GM19035 (cell line): ENCODE data around the gene NOTCH1.
"Not testable (repeated sequence)": the region's sequence is repeated elsewhere in the genome, so short reads cannot be mapped to it uniquely, and the experiment has no call there.

Experiments used
- ATAC-seq: cut with Tn5 transposase; IDR thresholded peaks from one replicate; pipeline ENCODE4 v1.9.1; 2021; ENCODE audit not compliant: unreplicated experiment

The NOTCH1 gene

GRCh38 chr9:136578915-136579649 is 33.2 kb upstream of the NOTCH1 start:
- no peak for ATAC-seq

- no peak for ATAC-seq
Observed at GRCh38 chr9:136578626-136578914, 32.7 kb upstream of the NOTCH1 start.

DNA sequence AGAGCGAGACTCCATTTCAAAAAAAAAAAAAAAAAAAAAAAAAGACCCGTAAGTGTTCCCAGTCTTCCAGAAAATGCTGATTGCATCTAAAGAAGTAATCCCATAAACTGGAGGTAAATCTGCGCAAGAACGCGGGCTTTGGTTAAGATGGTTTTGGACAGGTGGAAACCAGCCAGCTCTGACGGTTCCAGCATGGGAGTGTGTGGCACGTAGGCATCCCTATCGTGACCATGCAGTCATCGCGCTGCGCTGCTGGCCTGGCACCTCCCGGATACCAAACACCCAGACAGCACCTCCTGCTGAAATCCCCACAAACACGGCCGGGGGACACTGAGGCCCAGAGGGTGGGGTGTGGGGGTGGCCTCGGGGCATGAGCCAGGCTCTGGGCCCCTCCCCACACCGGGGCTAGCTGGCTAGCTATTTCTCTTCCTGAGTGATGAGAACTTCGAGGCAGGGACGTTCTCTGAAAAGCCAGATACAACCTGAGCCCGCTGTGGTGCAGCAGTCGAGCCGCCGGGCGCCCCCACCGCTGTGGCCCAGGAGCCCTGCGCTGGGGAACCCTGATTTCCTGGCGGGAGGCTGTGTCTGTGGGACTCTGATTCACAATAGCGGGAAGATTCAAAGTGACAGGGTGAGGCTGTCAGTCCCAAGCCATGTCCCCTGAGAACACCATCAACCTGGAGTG is 32.2 kb upstream of the NOTCH1 start:
- ATAC-seq = no peak

DNA sequence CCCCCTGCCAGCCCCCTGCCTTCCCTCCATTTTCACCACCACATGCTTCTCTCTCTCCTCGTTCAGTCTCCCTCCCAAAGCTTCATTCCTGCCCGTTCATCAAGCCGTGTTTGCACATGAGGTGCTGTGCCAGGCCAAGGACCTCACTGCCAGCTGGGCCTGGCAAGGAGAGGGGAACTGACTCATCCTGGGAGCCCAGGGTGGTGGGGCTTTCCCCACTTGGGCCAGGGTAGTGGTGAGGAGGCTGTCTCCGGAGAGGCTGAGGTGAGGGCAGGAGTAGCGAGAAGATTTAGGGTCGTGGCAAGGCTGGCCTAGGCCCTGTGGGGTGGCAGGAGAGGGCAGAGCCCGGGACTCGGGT is 30.4 kb upstream of the NOTCH1 start:
- no peak for ATAC-seq

DNA sequence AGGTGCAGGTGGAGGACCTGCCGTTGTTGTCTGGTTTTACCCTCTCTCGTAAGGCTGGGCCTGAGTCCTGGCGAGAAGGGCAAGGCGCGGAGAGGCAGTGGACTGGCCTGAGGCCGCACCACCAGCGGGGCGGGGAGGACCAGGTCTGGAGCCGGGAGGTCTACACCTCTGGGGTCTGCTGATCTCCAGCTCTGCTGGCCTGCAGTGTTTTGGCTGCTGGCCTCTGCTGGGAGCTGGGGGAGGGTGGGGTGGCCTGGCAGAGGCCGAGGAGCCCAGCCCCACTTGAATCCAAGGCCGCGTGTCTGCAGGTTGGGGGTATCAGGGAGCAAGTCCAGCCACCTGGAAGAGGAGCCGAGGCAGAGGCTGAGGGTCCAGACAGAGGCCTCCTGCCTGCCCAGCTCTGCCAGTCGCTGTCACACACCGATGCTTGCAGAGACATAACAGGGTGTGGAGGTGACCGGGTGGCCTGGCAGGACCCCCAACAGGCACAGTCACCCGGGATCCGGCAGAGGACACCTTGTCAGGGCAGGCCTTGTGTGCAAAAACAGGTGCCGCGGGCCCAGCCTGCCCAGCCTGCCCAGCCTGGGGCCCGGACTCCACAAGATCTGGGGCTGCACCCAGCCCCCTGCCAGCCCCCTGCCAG is 29.9 kb upstream of the NOTCH1 start:
- no peak for ATAC-seq

- not testable (repeated sequence) for ATAC-seq
Observed at GRCh38 chr9:136574606-136575005, 28.8 kb upstream of the NOTCH1 start.

DNA sequence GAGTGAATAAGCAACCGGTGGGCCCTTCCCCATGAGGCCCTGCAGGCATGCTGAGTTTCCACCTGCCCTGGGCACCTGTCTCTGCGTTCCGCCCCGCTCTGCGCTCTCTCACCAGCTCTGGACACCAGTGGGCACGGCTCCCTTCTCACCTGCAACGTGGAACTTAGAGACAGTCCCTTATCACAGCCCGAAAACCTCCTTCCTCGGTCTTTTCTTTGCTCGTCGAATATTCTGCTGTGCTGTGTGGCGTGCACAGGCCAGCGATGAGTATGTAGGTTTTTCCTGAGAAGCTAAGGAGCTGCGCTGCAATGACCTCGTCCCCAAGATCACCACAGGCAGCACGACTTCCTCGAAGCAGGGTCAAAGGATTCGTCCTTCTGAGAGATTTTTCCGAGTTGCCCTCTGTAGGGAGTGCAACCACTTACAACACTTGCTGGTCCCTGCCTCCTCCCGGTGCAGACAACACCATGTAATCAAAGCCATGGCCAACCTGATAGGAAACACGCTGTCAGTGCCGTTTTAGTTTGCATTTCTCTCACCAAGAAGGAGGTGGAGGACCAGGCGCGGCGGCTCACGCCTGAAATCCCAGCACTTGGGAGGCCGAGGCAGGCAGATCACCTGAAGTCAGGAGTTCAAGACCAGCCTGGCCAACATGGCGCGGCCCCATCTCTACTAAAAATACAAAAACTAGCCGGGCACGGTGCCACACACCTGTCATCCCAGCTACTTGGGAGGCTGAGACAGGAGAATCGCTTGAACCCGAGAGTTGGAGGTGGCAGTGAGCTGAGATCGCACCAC is 27.2 kb upstream of the NOTCH1 start:
- no peak for ATAC-seq

GRCh38 chr9:136572003-136572827 is 26.4 kb upstream of the NOTCH1 start:
- ATAC-seq = no peak

GRCh38 chr9:136571531-136571930 is 25.7 kb upstream of the NOTCH1 start:
- no peak for ATAC-seq

- no peak for ATAC-seq
Observed at GRCh38 chr9:136570916-136571315, 25.1 kb upstream of the NOTCH1 start.

GRCh38 chr9:136570191-136570845 is 24.5 kb upstream of the NOTCH1 start:
- ATAC-seq = no peak

DNA sequence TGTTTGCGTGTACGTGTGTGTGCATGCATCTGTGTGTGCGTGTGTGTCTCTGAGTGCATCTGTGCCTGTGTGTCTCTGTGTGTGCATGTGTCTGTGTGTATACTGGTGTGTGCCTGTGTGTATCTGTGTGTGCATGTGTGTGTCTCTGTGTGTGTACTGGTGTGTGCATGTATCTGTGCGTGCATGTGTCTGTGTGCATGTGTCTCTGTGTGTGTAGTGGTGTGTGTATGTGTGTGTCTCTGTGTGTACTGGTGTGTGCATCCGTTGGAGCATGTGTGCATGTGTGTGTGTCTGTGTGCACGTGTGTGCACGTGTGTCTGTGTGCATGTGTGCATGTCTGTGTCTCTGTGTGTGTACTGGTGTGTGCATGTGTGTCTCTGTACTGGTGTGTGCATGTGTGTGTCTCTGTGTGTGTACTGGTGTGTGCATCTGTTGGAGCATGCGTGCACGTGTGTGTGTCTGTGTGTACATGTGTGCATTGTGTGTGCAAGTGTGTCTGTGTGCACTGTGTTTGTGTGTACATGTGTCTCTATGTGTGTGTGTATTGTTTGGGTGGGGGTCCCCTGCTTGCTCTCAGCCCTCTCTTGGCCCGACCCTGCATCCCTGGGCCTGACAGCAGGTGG is 23.8 kb upstream of the NOTCH1 start:
- ATAC-seq = no peak

DNA sequence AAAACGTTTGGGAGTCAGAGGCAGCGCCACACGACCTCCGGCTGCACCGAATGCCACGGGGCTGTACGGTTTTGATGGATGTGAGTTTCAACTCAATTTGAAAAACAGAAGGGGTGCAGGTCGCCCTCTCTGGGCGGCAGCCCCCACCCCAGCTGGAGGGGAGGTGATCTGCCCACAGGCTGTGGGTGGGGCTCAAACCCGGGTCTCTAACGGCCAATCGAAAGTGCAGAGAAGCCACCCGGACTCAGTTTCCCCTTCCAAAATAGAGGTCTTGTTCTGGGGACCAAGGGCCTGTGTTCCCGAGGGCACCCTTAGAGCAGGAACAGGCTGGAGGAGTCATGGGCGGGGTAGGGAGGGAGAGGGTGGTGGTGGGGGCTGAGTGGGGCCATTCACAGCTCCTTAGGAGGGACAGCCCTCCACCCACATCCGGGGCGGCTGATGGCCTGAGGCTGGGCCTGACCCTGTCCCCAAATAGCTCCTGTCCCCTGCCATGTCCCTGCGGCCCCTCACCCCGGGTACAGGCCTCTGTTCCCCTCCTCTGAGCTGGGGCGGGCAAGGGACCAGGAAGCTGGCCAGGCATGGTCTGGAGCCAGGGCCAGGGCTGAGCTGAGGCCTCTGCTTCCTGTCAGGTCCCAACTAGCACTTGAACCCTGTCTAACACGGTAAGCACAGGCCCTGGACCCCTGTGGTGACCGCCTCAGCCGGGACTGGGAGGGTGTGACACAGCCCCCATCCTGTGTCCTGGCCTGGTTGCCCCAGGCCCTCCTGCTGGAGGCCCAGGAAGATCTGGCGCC is 22.6 kb upstream of the NOTCH1 start:
- ATAC-seq = no peak

DNA sequence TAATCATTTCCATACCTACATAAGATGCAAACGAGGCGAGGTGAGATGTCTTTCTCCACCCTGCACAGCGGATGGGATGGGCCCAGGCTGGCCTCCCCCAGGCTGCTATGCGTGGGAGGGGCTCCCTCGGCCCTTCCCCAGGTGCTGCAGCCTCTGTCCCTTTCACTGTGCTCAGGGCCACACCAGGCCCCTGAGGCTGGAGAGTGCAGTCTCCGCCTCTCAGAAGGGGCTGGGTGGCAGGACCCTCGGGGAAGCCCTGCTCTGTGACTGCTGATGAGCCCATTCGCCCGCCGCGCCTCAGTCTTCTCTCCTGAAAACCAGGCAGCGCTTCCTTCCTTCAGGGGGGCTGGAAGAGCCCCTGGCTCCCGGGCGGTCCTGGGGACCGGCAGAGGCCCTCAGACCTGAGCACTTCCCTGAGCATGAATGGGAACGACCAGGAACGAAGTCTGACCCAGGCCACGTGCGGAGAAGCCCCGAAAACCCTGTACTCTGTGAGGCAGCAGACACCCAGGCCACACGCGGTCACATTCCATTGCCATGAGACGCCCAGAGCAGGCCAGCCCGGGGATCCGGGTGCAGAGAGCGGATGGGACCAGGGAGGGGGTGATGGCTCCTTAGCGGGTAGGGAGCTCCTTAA is 21.9 kb upstream of the NOTCH1 start:
- no peak for ATAC-seq

- ATAC-seq = no peak
Observed at GRCh38 chr9:136566901-136567300, 21.1 kb upstream of the NOTCH1 start.

DNA sequence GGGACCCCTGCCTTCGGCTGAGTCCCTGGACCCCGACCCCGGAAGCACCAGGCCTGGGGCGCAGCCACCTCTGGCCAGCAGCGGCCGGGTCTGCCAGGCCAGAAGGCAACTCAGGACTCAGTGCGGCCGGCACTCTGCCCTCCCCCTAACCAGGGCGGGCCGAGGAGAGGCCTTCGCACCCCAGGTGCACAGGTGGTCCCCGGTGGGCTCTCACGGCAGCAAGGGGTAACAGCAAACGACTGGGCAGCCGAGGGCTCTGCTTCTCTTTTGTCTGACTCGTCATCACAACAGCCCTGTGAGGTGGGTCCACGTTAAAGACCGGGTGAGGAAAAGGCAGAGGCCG is 20.7 kb upstream of the NOTCH1 start:
- ATAC-seq = no peak

DNA sequence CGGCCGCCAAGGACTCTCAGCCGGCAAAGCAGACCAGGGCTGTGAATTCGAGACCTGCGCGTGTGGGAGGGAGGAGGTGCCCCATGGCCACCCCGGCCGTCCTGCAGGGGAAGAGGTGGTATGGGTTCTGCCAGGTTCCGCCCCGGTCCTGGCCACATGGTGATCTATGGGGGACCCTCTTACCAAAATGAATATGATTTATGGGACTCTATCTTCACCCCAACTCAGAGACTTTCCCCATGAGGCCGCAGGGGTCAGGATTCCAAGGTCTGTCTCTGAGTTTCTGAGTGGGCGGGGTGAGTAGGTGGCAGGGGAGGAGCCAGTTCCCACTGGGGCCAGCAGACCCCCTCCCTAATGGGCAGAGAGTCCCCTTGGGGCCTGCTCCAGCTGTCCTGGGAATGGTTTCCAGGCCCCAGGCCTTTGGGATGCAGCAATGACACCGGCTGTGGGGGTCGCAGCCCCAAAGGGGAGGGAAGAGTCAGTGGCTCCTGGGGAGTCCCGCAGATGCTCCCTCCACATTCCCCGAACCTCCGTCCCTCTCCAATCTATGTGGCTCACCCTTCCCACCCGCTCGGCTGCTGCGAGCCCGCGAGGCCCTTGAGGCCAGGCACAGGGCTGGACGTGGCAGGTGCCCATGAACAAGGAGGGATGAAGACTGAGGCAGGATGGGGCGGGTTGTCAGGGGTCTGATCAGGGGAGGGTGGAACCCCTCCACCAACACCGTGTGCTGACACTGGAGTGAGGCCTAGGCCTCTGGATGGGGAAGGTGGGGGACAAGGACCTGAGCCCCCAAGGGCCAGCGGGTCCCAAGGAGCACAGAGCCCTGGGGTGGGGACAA is 20.1 kb upstream of the NOTCH1 start:
- ATAC-seq = no peak
